Endometrium (tissue), 2 donors: ENCODE results near the gene VDAC1.

Source experiments
- FAIRE-seq: peaks from 2 replicates; lab custom pipeline; 2012; peaks lifted over from hg19 to GRCh38; lab: Jason Lieb, UNC
- donor health status: control.
- donor health status: control.

The VDAC1 gene

DNA sequence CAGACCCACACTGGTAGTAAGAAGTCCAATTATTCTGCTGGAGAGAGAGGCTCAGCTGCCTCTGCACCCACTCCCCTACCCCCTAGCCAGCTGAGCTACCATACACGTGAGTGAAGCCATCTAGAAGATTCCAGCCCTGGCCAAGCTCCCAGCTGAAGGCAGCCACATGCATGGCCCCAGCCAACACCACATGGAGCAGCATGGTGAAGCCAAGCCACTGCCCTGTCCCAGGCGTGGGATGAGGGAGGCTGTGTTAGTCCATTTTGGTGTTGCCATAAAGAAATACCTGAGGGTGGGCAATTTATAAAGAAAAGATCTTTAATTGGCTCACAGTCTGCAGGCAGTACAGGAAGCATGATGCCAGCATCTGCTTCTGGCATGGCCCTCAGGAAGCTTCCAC is 20.0 kb upstream of the VDAC1 start:
- FAIRE-seq: no peak

DNA sequence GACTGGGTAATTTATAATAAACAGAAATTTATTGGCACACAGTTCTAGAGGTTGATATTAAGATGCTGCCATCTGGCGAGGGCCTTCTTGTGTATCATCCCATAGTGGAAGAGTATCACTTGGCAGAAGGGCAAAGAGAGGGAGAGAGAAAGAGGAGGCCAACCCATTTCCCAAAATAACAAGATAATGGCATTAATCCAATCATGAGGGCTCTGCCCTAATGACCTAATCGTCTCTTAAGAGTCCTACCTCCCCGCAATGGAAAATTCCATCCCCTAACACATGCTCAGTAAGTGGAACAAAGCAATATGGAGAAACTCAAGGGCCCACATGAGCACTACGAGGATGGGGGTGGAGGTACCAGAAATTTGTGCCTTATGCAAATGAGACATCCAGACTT is 17.6 kb upstream of the VDAC1 start:
- no peak for FAIRE-seq

DNA sequence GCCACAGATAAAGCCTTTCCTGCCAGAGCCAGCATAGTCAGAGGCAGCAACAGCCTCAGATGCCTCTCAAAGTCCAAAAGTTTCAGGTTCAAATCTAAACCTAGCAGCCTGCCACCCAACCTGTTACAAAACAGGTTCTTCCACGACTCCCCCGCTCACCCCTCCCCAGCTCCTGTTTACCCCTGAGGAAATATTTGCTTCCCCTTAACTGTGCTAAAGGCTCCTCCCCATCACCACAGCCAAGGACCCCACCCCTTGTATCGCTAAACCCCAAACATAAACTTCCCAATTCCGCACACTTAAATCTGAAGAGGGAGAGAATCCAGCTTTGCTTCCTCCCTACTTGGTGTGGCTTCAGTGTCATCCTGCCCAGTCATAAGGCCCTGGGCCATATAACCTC is 15.4 kb upstream of the VDAC1 start:
- no peak for FAIRE-seq

DNA sequence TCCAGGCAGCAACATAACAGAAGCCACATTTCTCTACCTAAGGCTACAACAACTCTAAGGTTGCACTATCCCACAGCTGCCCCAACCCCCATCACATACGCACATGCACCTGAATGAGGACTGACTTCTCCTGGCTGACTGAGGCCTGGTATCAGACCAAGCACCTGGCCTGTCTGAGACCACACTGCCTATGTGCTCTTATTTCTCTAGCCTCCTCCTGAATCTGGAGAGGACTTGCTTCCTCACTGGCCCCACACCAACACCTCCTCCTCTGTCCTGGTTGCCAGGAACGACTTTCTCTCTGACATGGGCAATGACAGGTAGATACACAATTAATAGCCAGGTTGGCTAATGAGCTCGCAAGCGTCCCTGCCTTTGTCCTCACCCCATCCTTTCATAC is 14.9 kb upstream of the VDAC1 start:
- FAIRE-seq: no peak

DNA sequence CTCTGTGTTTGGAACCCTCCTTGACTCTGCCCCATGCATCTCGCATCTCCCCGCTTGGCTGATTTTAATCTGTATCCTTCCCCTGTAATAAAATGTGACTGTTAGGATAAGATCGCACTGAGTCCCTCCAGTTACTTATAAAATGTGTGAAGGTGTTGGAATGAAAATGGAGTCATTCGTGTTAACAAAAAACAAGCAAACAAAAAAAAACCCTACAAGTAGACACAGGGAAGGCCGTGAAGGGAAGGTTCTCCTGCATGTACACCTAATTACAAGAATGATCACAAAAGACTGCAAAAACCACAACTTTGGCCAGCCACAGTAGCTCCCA is 14.2 kb upstream of the VDAC1 start:
- no peak for FAIRE-seq

DNA sequence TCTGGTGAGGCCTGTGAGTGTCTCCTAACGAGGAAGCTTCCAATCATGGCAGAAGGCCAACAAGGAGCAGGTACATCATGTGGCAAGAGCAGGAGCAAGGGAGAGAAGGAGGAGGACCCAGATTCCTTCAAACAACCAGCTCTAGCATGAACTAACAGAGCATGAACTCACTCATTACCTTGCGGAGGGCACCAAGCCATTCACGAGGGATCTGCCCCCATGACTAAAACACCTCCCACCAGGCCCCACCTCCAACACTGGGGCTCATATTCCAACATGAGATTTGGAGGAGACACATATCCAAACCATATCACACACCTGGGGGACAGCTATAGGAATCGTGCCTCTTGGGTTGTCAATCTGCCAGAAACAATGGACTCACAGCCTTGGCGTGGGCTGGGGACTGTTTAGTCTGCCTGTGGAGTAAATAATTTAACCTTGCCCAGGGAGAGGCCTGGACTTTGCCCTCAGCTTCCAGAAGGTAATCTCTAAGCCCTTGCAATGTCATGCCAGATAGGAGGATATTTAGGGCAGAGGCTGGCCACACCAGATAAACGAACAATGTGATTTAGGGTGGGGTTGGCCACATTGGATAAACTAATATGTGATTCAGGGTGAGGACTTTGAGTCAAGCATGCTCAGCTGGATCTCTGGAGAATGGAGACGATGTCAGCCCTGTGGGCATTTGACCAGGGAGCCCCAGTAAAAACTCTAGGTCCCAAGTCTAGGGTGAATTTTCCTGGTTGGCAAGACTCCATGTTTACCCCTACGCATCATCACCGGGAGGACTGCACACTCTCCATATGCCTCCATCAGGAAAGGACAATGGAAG is 13.6 kb upstream of the VDAC1 start:
- no peak for FAIRE-seq

DNA sequence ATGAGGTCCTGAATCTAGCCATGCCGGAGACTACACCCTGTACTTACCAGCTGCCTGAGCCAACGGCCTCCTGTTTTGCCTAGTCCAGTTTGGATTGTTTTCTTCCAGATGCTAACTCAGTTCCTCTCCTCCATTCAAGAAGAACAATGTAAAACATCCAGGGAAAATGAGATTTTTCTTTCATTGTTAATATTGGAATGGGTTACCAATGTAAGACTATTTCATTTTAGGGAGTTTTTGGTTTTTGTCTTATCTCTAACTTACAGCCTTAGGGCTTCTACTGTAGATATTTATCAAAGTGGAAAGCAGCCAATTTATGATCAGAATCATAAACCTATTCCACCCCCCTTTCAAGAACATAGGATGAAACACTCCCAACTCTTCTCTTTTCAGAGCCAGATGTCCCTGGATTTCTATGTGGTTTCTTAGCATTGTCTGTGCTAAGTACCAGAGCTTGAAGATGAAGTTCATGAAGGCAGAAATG is 3.5 kb upstream of the VDAC1 start:
- FAIRE-seq: no peak

DNA sequence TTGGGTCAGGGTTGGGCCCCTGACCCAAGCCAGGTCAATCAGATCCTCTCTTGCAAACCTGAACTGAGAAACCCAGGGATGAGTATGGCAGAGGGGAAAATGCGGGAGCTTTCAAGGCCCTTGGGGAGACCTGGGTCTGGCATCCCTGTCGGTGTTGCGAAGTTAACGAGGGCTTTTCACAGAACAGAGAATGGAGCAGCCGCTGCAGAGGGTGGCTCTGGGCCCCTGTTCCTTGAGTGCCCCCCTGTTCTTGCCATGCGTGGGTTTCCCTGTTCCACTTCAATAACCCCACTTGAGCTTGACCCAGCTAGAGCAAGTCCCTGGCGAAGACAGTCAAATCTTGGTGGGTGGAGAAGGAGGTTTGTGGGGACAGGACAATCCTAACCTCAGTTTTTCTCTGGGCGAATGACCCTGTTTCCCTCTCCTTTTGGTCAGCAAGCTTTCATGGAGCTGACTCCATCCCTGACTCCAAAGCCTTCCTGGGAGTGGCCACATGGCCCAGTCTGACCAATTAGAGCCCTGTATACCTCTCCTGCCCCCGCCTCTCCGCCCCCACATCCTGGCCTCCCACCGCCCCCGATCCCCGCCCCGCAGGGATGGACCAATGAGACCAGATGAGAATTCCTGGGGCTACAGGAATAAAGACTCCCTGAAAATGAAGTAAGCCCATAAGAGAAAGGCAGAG is 2.9 kb upstream of the VDAC1 start:
- no peak for FAIRE-seq

DNA sequence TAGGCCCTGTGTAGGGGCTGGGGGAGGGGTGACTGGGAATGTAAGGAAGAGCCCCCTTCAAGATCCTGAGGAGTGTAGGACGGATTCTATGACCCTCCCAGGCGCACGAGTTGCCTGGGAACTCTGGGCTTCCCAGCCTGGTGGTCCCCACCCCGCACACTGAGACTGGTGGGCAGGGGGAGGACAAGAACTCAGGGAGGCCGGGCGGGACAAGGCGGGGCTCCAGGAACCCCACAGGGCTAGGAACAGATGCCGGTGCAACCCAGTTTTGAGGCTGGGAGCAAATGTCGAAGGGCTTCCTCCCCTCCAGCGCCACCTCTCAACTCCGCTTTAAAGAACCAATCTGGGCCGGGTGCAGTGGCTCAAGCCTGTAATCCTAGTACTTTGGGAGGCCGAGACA is 1.3 kb upstream of the VDAC1 start:
- no peak for FAIRE-seq

DNA sequence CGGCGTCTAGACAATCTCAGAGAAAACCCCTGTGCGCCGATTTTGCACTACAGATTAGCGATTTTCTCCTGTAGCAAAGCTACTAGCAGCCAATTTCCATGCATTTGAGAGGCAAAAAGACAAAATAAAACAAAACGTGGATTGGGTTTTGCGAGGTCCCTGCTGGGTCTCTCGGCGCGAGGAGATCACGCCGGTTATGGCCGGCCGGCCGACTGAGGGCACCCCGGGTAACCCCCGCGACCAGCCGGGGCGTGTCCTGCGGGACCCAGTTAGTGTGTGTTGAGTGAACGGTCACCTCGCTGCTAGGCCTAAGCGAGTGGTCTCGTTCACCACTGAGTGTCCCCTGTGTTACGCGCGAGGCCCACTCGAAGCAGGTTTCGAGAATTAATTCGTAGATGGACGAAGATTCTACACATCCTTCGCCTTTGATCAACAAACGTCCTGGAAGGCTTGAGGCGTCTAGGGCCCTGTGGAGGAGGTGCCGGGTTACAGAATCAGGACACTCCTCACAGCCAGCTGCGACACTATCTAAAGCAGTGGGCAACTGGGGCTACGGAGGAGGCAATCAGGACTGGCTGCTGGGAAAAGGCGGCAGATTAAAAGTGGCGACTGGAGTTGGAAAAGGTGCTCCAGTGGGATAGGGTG is 764 bp upstream of the VDAC1 start:
- no peak for FAIRE-seq

DNA sequence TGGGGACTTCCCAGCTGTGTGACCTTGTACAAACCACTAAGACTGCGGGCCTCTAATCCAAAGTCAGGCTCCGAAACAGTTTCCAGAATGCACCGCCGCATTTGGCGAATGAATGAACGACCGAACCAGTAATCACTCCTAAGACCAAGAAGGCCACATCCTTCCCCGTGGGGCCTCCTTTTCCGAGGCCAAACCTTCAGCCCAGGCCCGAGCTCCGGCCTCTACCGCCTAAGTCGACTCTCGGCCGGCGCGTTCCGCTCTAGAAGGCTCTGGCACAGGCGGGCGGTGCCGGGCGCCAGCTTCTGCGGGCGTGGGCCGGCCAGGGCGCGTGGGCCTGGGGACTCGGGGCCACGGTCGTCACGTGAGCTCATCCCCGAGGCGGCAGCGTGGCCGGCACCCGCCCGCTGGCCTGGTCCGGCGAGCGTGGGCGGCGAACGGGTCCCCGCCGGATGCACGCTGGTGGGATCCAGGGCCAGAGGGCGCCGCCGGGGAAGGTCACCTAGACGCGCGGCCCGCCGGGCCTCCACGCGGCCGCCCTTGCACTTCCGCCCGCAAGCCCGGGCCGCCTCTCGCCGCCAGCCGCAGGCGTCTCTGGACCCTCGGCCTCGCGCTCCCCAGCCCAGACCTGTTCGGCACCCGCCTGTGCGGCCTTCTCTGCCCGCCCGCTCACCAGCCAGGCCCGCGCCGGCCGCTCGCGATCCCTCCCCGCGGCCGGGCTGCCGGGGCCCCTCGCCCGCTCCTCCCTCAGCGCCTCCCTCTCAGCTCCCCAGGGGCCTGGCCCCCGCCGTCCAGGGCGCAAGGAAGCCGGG is 754 bp downstream of the VDAC1 start:
- FAIRE-seq: no peak

DNA sequence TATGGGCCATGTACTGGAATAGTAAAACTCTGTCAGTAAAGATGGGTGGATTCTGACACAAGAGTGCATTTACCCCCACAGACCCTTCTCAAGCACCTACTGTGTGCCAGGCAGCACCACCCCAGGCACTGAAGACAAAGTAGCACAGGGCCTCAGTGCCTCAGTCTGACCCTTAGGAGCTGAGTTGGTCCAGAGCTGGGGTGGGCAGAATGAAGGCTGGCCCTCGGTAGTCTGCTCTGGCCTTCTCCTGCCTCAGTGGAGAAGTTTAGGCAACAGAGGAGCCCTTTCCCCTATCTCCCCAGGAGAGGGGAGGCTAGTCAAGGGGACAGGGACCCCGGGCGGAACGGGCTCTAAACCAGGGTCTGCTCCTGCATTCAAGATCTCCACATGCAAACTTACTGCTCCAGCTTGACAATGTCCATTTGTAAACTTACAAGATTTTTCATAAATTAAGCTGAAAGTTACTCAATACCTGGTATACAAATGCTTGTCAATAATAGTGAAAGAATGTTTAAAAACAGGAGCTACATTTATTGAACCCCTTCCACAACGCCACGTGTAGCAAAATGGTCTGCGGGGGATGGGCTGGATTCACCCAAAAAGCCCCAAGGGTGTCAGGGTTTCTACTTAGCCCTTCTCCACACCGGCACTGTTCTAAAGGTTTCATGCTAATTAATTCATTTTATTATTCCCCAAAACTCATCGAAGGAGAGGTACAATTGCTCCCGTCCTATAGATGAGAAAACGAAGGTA is 1.5 kb downstream of the VDAC1 start:
- FAIRE-seq: no peak

DNA sequence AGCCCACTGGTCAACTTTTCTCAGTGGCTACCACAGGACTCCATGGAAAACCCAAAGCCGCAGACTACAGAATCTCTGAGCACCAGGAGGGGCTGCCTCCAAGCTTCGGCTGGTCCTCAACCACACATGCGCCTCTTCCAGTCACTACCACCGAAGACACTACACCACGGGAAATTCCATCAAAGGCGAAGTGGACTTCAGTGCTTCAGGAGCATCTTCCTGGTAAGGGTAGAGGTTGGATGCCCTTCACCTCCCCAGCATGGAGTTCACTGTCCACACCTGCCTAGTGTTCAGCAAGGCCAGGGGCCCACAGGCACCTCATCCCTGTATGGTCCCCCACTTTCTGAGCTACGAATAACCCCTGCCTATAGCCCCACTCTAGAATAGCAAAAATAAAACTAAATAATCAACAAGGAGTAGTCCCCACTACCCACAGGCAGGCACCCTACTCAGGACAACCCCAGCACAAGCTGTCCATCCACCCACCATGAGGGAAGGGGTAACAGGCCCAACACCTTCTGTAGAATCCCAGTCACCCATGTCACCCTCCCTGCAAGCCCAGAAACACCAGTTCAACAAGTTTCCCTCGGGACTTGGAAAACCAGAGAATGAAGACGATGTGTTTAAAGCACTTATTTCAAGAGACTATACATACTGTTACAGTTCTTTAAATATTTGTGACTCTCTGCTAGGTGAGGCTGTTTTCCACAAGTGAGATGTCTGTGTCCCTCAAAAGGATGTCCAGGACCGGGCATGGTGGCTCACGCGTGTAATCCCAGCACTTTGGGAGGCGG is 2.6 kb downstream of the VDAC1 start:
- FAIRE-seq: no peak

DNA sequence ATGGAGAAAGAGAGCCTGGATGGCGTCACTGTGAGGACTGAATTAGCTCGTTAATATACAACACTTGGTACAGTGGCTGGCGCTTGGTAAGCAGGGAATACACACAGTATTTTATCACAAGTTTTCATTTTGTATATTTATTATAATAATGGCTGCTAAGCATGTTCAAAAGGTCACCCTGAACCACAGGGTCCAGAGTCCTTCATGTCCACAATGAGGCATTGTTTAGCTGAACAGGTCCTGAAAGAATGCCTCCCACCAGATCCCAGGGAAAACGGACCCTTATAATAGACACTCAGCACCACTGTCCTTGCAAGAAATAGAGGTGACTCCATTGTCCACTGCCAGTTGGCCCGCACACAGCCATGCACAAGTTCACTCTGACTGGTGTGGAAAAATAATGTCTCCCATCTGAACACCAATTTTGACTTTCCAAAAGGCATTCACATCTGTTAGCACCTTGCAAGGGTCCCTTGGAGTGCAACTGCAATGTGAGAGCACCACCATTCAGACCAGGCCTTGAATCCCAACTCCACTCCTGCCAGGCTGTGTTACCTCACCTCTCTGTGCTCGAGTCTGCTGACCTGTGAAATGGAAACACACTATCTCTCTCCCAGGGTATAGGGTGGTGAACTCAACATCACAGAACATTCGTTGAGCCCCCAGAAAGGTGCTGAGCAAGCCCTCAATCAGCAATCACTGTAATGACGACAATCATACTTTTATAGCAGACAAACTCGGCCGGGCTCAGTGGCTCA is 3.9 kb downstream of the VDAC1 start:
- no peak for FAIRE-seq

DNA sequence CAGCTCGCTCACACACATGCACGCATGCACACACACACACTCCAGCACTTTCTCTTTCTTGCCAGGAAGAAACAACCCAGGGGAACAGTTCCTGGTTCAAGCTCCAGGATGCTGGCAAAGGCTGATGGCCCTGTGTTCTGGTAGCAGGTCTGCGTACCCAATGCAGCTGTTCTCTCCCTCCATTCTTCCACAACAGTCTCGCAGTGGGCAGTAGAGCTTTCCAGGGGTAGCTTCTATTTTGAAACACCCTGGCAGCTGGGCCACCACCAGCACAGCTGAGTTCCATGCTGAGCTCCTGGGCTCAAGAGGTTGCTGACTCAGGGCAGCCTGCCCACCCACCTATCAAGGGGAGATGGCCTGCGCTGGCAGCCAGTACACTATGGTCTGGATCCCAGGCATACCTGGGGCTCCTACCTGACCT is 4.7 kb downstream of the VDAC1 start:
- no peak for FAIRE-seq

DNA sequence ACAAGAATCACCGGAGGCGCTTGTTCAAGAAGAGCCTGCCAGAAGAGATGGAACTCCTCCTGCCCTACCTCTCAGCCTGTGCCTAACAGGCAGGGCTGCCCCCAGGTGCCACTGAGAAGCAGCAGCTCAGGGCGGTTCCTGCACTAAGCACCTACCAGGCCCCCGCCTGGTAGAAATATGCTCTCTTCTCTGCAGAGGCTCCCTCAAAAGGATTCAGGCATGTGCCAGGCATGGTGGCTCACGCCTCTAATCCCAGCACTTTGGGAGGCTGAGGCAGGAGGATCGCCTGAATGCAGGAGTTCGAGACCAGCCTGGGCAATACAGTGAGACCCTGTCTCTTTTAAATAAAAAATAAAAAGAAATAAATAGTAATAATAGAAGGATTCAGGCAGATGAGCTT is 6.0 kb downstream of the VDAC1 start:
- FAIRE-seq: no peak

DNA sequence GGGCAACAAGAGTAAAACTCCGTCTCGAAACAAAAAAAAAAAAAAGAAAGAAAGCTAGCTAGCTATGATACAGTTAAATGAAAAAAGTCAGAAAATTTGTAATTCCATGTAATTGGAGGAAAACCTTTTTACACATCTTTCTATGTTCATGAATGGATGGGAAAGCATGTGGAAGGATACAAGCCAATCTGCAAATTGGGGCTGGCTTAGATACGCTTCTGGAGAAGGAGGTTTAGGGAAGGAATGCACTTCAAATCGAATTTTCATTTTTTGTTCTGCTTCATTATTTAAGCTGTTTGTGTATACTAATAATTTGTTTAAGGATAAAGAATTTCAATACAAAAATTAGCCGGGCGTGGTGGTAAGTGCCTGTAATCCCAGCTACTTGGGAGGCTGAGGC is 6.7 kb downstream of the VDAC1 start:
- FAIRE-seq: no peak

DNA sequence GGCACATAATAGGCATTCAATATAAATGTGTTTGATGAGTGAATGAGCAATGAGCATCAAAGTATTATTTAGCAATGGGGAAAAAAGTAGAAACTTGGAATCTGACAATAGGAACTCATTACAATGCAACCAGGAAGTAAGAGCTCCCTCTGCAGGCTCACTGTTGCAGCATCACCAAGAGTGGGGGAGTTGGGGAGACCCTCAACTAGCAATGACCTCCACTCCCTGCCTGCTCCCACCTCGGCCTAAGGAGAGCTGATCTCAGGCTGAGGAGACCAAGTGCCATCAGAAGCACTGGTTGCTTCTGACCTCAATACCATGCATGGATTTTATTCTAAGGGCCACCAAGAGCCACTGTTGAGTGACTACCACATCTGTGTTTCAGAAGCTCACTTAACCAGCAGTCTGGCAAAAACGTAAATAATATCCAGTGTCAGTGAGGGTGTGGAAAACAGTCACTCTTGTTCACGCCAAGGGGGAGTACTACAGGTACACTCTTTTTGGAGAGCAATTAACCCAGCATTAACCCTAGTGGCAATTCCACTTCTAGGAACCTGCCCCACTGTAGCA is 8.0 kb downstream of the VDAC1 start:
- FAIRE-seq: no peak

DNA sequence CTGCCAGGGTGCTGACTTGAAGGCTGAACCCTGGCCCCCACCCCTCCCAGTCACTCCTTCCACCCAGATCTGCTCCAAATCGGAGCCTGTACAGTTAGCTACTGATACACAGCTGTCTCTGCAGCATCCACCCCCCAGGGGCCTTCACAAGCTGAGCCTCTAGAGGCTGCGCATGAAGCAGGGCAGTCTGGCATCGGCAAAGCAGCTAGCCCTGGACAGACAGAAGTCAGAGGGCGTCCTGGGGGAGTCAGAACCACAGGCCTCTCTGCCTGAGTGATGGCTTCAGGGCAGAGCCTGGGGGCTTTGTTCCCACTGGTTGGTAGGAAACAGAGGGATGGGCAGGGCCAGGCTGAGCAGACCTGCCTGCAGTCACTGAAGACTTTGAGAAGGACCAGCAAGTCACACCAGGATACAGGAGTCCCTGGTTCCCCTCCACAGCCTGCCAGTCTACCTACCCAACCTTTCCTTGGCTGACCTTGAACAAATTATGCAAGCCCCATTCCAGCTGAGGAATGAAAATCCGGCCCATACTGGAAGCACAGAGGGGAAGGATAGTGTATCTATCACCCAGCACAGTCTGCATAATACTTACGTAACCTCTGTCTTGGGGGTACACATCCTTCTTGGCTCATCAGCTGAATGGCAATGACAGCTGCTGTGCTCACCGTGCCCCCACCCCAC is 8.8 kb downstream of the VDAC1 start:
- FAIRE-seq: no peak
